Dedifferentiated amniotic fluid mesenchymal stem cell (primary cell): ENCODE data around the gene PNPLA2.

ENCODE experiments used
- DNase-seq: peaks from one replicate; pipeline ENCODE4 v3.0.0-alpha.2; 2016; ENCODE audit errors: extremely low spot score

Gene PNPLA2

GRCh38 chr11:816433-816779, 2.3 kb upstream of the PNPLA2 start:
- DNase-seq, result no peak

GRCh38 chr11:819129-819931, 616 bp downstream of the PNPLA2 start:
- DNase-seq, result peak; percentile 75

- DNase-seq, result peak; percentile 19
These were observed 1.4 kb downstream of the PNPLA2 start for GRCh38 chr11:819943-820649.

- DNase-seq, result peak; percentile 50
These were observed 2.2 kb downstream of the PNPLA2 start for GRCh38 chr11:820655-821511.

- no peak for DNase-seq
These were observed 3.0 kb downstream of the PNPLA2 start for GRCh38 chr11:821512-822371.

- DNase-seq, result no peak
These were observed 5.0 kb downstream of the PNPLA2 start for GRCh38 chr11:823441-824291.

- no peak for DNase-seq
These were observed 5.7 kb downstream of the PNPLA2 start for GRCh38 chr11:824292-824880.

GRCh38 chr11:824942-825341, 6.2 kb downstream of the PNPLA2 start:
- no peak for DNase-seq

GRCh38 chr11:825366-826226, 6.9 kb downstream of the PNPLA2 start:
- DNase-seq, result no peak

- DNase-seq, result no peak
These were observed 7.5 kb downstream of the PNPLA2 start for GRCh38 chr11:826227-826621.

GRCh38 chr11:826836-827145, 8.1 kb downstream of the PNPLA2 start:
- DNase-seq, result no peak

- DNase-seq, result no peak
These were observed 8.6 kb downstream of the PNPLA2 start for GRCh38 chr11:827146-827896.

- DNase-seq, result no peak
These were observed 9.1 kb downstream of the PNPLA2 start, which contains the start of gene CRACR2B for GRCh38 chr11:827897-828192. Gene CRACR2B, plus strand, starts transcription at chr11:827919. Its CDS starts 689 bp downstream, at chr11:828608.

GRCh38 chr11:828506-829175, 9.9 kb downstream of the PNPLA2 start:
- DNase-seq, result no peak

- no peak for DNase-seq
These were observed 10.6 kb downstream of the PNPLA2 start for GRCh38 chr11:829176-829846.

GRCh38 chr11:829847-830294, 11.2 kb downstream of the PNPLA2 start:
- no peak for DNase-seq

GRCh38 chr11:830295-831117, 11.8 kb downstream of the PNPLA2 start:
- no peak for DNase-seq
